ENCODE results near the gene TNFAIP8L3. TPM values are rescaled to one million over a fixed set of nuclear protein-coding genes. Genes with fewer than 3 reads are reported as not detected.

Gene TNFAIP8L3
- total RNA-seq, 1 donor from 2014 or later: not detected

DNA sequence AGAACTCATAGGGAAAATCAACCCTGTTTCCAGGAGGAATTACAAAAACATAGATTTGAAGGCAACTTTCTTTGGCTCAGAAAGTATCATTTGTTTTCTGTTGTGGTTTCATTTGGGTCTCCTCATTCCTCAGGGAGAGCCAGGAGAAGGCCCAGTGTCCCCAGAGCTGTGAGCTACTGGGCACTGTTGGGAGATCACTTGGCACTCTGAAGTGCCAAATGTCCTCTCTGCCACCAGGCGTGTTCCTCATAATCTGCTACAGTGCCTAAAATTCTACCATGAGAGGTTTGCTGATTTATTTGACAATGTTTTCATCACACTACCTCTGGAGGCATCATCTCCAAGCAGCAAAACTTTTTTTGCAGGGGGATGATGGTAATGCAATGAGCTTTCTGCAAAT lies 17.4 kb upstream of the TNFAIP8L3 start:
- no peaks in the 10 kb centered on the region for H3K9me3 Mint-ChIP-seq
- no peaks in the 10 kb centered on the region for H3K36me3 Mint-ChIP-seq (ENCODE audit: low read depth)
- H3K27me3 Mint-ChIP-seq: peaks cover 2% of the 10 kb centered on the region
- POLR2A ChIA-PET: no interaction called here
- CTCF ChIA-PET: no interaction called here
- no peak for ATAC-seq (ENCODE audit: low read depth)
- TF ChIP-seq, protein P1, sequence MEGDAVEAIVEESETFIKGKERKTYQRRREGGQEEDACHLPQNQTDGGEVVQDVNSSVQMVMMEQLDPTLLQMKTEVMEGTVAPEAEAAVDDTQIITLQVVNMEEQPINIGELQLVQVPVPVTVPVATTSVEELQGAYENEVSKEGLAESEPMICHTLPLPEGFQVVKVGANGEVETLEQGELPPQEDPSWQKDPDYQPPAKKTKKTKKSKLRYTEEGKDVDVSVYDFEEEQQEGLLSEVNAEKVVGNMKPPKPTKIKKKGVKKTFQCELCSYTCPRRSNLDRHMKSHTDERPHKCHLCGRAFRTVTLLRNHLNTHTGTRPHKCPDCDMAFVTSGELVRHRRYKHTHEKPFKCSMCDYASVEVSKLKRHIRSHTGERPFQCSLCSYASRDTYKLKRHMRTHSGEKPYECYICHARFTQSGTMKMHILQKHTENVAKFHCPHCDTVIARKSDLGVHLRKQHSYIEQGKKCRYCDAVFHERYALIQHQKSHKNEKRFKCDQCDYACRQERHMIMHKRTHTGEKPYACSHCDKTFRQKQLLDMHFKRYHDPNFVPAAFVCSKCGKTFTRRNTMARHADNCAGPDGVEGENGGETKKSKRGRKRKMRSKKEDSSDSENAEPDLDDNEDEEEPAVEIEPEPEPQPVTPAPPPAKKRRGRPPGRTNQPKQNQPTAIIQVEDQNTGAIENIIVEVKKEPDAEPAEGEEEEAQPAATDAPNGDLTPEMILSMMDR (IDR thresholded peaks at IDR 0.05): no peak
- intact Hi-C loops (cut with micrococcal nuclease): no loop called here
- no peak overlapping the region for H3K4me3 Mint-ChIP-seq
- DNase-seq: no peak
- no peaks in the 10 kb centered on the region for H3K4me1 Mint-ChIP-seq
- no peak overlapping the region for H3K27ac Mint-ChIP-seq

DNA sequence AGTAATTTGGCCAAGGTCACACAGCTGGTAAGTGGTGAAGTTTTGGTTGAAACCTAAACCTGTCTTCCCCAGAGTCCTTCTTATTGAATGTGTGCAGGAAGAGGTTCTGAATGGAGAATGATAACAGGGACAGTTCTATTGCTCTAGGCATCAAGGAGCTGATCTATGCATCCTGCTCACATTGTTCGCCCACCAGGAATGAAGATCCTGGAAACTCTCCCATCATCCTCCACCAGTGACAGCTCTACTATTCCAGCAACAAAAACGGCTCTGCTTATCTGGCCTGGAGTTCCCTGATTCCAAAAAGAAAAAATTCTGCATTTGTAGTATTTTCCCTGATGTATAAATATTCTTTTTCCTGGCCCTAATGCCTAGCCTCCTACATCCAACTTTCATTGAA lies 16.4 kb upstream of the TNFAIP8L3 start:
- POLR2A ChIA-PET: no interaction called here
- peaks cover 3% of the 10 kb centered on the region for H3K27me3 Mint-ChIP-seq
- CTCF ChIA-PET: no interaction called here
- H3K4me1 Mint-ChIP-seq: no peaks in the 10 kb centered on the region
- H3K36me3 Mint-ChIP-seq (ENCODE audit: low read depth): no peaks in the 10 kb centered on the region
- DNase-seq (no peak), ATAC-seq (ENCODE audit: low read depth) (no peak)
- H3K27ac Mint-ChIP-seq: no peak overlapping the region
- TF ChIP-seq, protein P1 (IDR thresholded peaks at IDR 0.05): no peak
- no peak overlapping the region for H3K4me3 Mint-ChIP-seq
- no peaks in the 10 kb centered on the region for H3K9me3 Mint-ChIP-seq
- intact Hi-C loops (cut with micrococcal nuclease): no loop called here

DNA sequence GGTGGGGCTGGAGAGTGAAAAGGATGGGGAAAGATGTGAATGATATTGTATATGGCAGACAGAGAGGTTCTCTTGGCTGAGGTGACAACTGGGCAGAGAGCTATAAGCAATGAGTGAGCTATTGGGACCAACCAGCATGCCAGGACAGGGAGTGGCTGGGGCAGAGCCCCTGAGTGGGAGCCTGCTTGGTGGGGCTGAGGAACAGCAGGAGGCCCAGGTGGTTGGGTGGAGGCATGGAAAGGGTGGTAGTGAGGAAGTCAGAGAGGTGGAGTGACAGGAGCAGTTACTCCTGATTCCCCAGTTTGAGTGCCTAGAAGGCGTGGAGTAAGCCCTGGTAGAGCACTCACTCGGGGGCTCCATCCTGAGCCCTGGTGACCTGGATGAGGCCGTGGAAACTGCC lies 15.5 kb upstream of the TNFAIP8L3 start:
- POLR2A ChIA-PET: no interaction called here
- no peaks in the 10 kb centered on the region for H3K4me1 Mint-ChIP-seq
- H3K4me3 Mint-ChIP-seq: no peak overlapping the region
- CTCF ChIA-PET: no interaction called here
- H3K9me3 Mint-ChIP-seq: no peaks in the 10 kb centered on the region
- no peak overlapping the region for H3K27ac Mint-ChIP-seq
- intact Hi-C loops (cut with micrococcal nuclease): no loop called here
- no peaks in the 10 kb centered on the region for H3K36me3 Mint-ChIP-seq (ENCODE audit: low read depth)
- TF ChIP-seq, protein P1 (IDR thresholded peaks at IDR 0.05): no peak
- H3K27me3 Mint-ChIP-seq: peaks cover 7% of the 10 kb centered on the region
- no peak for ATAC-seq (ENCODE audit: low read depth)
- DNase-seq: no peak

DNA sequence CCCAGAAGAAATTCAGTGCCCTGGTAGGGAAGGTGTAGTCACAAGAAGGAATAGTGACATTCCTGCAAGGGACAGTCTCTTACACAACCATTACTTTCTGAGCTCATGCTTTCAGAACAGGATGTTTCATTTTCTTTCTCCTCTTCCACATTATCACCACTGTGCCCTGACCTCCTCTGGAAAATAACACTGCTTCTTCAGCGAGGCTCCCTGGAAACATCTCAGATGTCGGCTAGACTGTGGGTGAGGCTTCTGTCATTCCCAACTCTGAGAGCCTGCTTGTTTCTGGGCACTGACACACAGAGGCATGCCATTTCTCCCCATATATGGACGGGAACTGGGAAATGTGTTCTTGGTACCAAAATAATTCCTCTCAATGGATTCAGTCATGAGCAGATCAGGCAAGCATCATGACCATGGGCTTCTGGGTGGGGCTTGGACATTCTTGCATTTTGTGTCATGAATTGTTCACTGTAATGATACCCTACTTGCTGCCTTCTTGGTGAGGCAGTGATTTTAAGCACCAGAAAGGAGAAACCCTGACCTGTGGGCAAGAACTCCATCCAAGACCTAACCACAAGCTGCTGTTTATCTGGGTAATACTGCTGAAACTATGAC lies 14.3 kb upstream of the TNFAIP8L3 start:
- H3K9me3 Mint-ChIP-seq: no peaks in the 10 kb centered on the region
- peaks cover 12% of the 10 kb centered on the region for H3K27me3 Mint-ChIP-seq
- CTCF ChIA-PET: no interaction called here
- POLR2A ChIA-PET: no interaction called here
- no peak overlapping the region for H3K4me3 Mint-ChIP-seq
- TF ChIP-seq, protein P1 (IDR thresholded peaks at IDR 0.05): no peak
- H3K36me3 Mint-ChIP-seq (ENCODE audit: low read depth): no peaks in the 10 kb centered on the region
- H3K27ac Mint-ChIP-seq: no peak overlapping the region
- H3K4me1 Mint-ChIP-seq: no peaks in the 10 kb centered on the region
- no peak for DNase-seq
- no peak for ATAC-seq (ENCODE audit: low read depth)
- intact Hi-C loops (cut with micrococcal nuclease): no loop called here

DNA sequence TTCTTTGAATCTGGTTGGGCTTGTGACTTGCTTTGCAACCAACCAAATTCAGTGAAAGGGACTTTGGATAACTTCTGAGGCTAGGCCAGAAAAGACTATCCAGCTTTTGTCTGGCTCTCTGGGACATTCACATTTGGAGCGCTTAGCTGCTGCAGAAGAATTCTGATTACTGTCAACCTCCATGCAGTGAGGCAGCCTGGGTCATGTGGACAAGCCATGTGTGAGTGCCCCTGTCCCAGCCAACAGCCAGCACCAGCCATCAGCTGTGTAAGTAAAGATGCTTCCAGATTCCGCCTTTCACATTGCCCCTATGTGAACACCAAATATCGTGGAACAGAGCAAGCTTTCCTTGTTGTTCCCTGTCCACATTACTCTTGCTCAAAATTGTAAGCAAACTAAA lies 12.9 kb upstream of the TNFAIP8L3 start:
- CTCF ChIA-PET: no interaction called here
- Mint-ChIP-seq H3K27ac (no peak overlapping the region), H3K4me3 (no peak overlapping the region), H3K9me3 (no peaks in the 10 kb centered on the region), H3K4me1 (no peaks in the 10 kb centered on the region), H3K36me3 (ENCODE audit: low read depth) (no peaks in the 10 kb centered on the region), H3K27me3 (peaks cover 20% of the 10 kb centered on the region)
- DNase-seq: no peak
- POLR2A ChIA-PET: no interaction called here
- TF ChIP-seq, protein P1 (IDR thresholded peaks at IDR 0.05): no peak
- intact Hi-C loops (cut with micrococcal nuclease): no loop called here
- no peak for ATAC-seq (ENCODE audit: low read depth)

Data from activated B cell treated with CpG ODN at 0.5 μM for 24 hours (primary cell).